ENCODE data around the gene TCAP.
A peak's percentile ranks its signal among the peaks of the same experiment; 100 is the strongest.

DNA sequence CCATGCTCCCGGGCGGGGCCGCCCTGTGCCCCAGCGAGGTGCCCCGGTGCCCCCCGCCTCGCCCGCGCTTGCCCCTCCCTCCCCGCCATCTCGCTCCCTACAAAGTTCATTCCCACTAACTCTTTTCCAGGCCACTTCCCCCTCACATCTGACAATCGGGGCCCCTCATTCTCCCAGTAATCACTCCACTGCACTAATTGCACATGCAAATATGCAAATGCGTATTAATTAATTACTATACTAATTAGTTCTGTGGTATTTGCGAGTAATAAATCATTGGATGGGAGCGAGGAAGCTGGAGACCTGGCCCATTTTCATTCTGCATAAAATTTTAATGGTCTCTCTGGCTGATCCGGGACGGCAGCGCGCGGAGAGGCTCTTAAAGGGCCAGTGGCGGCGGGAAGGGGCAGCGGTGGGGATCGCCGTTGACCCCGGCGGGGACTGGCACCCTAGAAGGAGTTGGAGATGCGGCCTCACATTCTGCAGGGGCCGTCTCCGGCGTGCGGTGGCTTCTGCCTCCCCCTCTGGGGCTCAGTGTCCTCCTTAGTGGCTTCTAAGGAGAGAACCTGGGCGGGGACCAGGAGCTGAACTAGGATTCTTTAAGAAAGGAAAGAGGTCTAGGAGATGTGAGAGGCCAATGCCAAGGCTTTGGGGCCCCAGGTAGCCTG is 46.8 kb upstream of the TCAP start:
- TF ChIP-seq, protein P1, sequence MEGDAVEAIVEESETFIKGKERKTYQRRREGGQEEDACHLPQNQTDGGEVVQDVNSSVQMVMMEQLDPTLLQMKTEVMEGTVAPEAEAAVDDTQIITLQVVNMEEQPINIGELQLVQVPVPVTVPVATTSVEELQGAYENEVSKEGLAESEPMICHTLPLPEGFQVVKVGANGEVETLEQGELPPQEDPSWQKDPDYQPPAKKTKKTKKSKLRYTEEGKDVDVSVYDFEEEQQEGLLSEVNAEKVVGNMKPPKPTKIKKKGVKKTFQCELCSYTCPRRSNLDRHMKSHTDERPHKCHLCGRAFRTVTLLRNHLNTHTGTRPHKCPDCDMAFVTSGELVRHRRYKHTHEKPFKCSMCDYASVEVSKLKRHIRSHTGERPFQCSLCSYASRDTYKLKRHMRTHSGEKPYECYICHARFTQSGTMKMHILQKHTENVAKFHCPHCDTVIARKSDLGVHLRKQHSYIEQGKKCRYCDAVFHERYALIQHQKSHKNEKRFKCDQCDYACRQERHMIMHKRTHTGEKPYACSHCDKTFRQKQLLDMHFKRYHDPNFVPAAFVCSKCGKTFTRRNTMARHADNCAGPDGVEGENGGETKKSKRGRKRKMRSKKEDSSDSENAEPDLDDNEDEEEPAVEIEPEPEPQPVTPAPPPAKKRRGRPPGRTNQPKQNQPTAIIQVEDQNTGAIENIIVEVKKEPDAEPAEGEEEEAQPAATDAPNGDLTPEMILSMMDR (IDR thresholded peaks at IDR 0.05), result no peak
- peak; percentile 79 for TF ChIP-seq EZH2phosphoT487 (IDR thresholded peaks at IDR 0.05)

Measured in neural progenitor cell (in vitro differentiated cells).